CD4-positive, alpha-beta T cell (primary cell): ENCODE data around the gene NSDHL. TPM values are rescaled to one million over a fixed set of nuclear protein-coding genes. Genes with fewer than 3 reads are reported as not detected.

Experiments used
- ATAC-seq: fragments of 200-7000 bp; cut with Tn5 transposase; one replicate; pipeline ENCODE4 v1.10.0; 2022; ENCODE audit warnings: mild to moderate bottlenecking; ENCODE audit not compliant: poor library complexity
- CTCF ChIA-PET: fragments of 350-600 bp; sonication (Branson Sonifier 250); formaldehyde crosslinking; loops from one replicate; lab custom pipeline; 2021; ENCODE audit warnings: antibody characterized with exemption, inconsistent platforms; lab: Charles Lee
- POLR2A ChIA-PET: fragments of 350-600 bp; sonication (Branson Sonifier 250); formaldehyde crosslinking; loops from one replicate; lab custom pipeline; 2021; ENCODE audit warnings: antibody characterized with exemption, inconsistent platforms; lab: Charles Lee
- DNase-seq, 14 experiments: peaks; one replicate each; pipeline ENCODE4 v3.0.0-alpha.2; 2013 to 2020; ENCODE audit warnings: mixed read lengths in 2 of 14
- H3K27ac ChIP-seq, 2 donors: one replicate each; pipeline versions ENCODE4 v1.5.1 to v1.7.0; 2013; ENCODE audit warnings: low read length in 2 of 2, low read depth in 1 of 2, mild to moderate bottlenecking in 1 of 2
- H3K27me3 ChIP-seq, 2 experiments: 1 replicate in 1 of 2; 2 replicates in 1 of 2; pipeline versions ENCODE4 v1.6.1 to v1.7.0; 2013; ENCODE audit warnings: low read length in 2 of 2, control low read depth in 1 of 2, mild to moderate bottlenecking in 1 of 2, moderate library complexity in 1 of 2; ENCODE audit not compliant: insufficient read depth in 2 of 2, control insufficient read depth in 1 of 2
- H3K36me3 ChIP-seq: one replicate; pipeline ENCODE4 v1.6.1; 2013; ENCODE audit warnings: low read length, control low read depth; ENCODE audit not compliant: insufficient read depth
- H3K4me1 ChIP-seq: one replicate; pipeline ENCODE4 v1.6.1; 2013; ENCODE audit warnings: low read length, control low read depth; ENCODE audit not compliant: insufficient read depth
- H3K4me3 ChIP-seq: one replicate; pipeline ENCODE4 v1.5.1; 2013; ENCODE audit warnings: mild to moderate bottlenecking, low read length, moderate library complexity
- H3K9me3 ChIP-seq, 2 experiments: 1 replicate in 1 of 2; 2 replicates in 1 of 2; pipeline versions ENCODE4 v1.6.1 to v1.7.0; 2013; ENCODE audit warnings: low read length in 2 of 2, mild to moderate bottlenecking in 2 of 2, control low read depth in 1 of 2, moderate library complexity in 1 of 2; ENCODE audit not compliant: control insufficient read depth in 1 of 2, insufficient read depth in 1 of 2
- H3K27ac Mint-ChIP-seq: one replicate; pipeline ENCODE4 v1.8.0; 2020; ENCODE audit warnings: mixed read lengths
- H3K27me3 Mint-ChIP-seq: one replicate; pipeline ENCODE4 v1.8.0; 2021; ENCODE audit warnings: mixed read lengths
- H3K36me3 Mint-ChIP-seq: one replicate; pipeline ENCODE4 v1.8.0; 2021; ENCODE audit warnings: low read depth, mixed read lengths
- H3K4me1 Mint-ChIP-seq: one replicate; pipeline ENCODE4 v1.8.0; 2021; ENCODE audit warnings: low read depth, mixed read lengths
- H3K4me3 Mint-ChIP-seq: one replicate; pipeline ENCODE4 v1.8.0; 2020; ENCODE audit warnings: mild to moderate bottlenecking, mixed read lengths
- H3K9me3 Mint-ChIP-seq: one replicate; pipeline ENCODE4 v1.8.0; 2020; ENCODE audit warnings: mixed read lengths
- intact Hi-C, 2 experiments: fragments of 100-400 bp; cut with DNase I in 1 of 2; cut with micrococcal nuclease in 1 of 2; formaldehyde crosslinking; loops; one replicate each; pipeline versions ENCODE4 v1.15.1 to v1.9.0; 2023 to 2025; cut with DNase I, micrococcal nuclease
- total RNA-seq, 174 experiments: library from RNA in 2 of 174; stranded (reverse) in 2 of 174; gene quantifications; one replicate each; pipeline ENCODE4 v1.2.3 and lab custom pipeline; 2021 to 2026
- TF ChIP-seq, protein P1 (sequence below): fragments of 200-600 bp; IDR thresholded peaks from one replicate; pipeline ENCODE4 v1.8.0; 2022; ENCODE audit warnings: antibody characterized with exemption, mild to moderate bottlenecking

NSDHL gene
- total RNA-seq, 2 experiments from 2014 or later = 2.7 to 2.9 TPM

- no peak overlapping the region for H3K27ac ChIP-seq
- Mint-ChIP-seq H3K4me1 (no peaks in the 10 kb centered on the region), H3K27ac (no peak overlapping the region), H3K9me3 (no peaks in the 10 kb centered on the region), H3K36me3 (no peaks in the 10 kb centered on the region), H3K27me3 (peaks cover 24% of the 10 kb centered on the region), H3K4me3 (no peak overlapping the region)
- CTCF ChIA-PET = no interaction called here
- no peak for ATAC-seq
- no peak for DNase-seq
- H3K27me3 ChIP-seq = peaks cover 0 to 3% of the 10 kb centered on the region in 2 experiments
- intact Hi-C loops = no loop called here
- POLR2A ChIA-PET = no interaction called here
- no peaks in the 10 kb centered on the region for H3K4me1 ChIP-seq
- H3K9me3 ChIP-seq = no peaks in the 10 kb centered on the region
- TF ChIP-seq, protein P1, sequence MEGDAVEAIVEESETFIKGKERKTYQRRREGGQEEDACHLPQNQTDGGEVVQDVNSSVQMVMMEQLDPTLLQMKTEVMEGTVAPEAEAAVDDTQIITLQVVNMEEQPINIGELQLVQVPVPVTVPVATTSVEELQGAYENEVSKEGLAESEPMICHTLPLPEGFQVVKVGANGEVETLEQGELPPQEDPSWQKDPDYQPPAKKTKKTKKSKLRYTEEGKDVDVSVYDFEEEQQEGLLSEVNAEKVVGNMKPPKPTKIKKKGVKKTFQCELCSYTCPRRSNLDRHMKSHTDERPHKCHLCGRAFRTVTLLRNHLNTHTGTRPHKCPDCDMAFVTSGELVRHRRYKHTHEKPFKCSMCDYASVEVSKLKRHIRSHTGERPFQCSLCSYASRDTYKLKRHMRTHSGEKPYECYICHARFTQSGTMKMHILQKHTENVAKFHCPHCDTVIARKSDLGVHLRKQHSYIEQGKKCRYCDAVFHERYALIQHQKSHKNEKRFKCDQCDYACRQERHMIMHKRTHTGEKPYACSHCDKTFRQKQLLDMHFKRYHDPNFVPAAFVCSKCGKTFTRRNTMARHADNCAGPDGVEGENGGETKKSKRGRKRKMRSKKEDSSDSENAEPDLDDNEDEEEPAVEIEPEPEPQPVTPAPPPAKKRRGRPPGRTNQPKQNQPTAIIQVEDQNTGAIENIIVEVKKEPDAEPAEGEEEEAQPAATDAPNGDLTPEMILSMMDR = no peak
- no peaks in the 10 kb centered on the region for H3K36me3 ChIP-seq
- H3K4me3 ChIP-seq = no peak overlapping the region
Observed at GRCh38 chrX:152806035-152806434, 24.8 kb upstream of the NSDHL start.

DNA sequence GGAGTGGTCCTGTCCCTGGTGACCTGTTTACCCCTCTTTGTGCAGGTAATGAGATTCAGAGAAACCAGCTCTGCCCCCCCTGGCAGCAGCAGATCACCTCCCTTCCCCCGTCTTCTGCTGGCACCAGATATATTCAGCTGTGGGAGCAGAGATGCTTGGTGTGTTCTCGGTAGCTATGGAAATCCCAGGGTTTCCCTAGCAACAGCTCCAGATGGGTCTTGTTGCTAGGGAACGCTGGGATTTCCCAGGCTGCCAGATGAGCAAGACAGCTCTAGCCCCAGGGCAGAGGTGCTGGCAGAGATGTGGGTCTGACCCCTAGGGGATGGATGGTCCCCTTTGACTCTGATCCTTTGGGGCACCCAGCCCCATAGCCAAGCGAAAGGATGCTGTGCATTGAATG lies 20.5 kb upstream of the NSDHL start:
- Histone ChIP-seq H3K4me3 (no peak overlapping the region), H3K36me3 (no peaks in the 10 kb centered on the region), H3K27me3 (no peaks in the 10 kb centered on the region), H3K4me1 (no peaks in the 10 kb centered on the region), H3K27ac (no peak overlapping the region), H3K9me3 (no peaks in the 10 kb centered on the region)
- Mint-ChIP-seq H3K4me3 (no peak overlapping the region), H3K36me3 (no peaks in the 10 kb centered on the region), H3K4me1 (peaks cover 10% of the 10 kb centered on the region), H3K27me3 (peaks cover 5% of the 10 kb centered on the region), H3K9me3 (no peaks in the 10 kb centered on the region), H3K27ac (no peak overlapping the region)
- DNase-seq (no peak), ATAC-seq (no peak)
- TF ChIP-seq, protein P1 = no peak
- POLR2A ChIA-PET = no interaction called here
- intact Hi-C loops = no loop called here
- CTCF ChIA-PET = interaction anchor here (1.5 kb wide), 1 partner anchor 8 kb away, joined by 5 read pairs; no protein-coding TSS in a partner anchor

- no peak overlapping the region for H3K27ac ChIP-seq
- Mint-ChIP-seq H3K36me3 (no peaks in the 10 kb centered on the region), H3K9me3 (no peaks in the 10 kb centered on the region), H3K4me3 (no peak overlapping the region), H3K27me3 (peaks cover 4% of the 10 kb centered on the region), H3K4me1 (peaks cover 10% of the 10 kb centered on the region), H3K27ac (no peak overlapping the region)
- no peak for DNase-seq
- no peak overlapping the region for H3K4me3 ChIP-seq
- intact Hi-C loops = no loop called here
- ChIA-PET CTCF (interaction anchor here (1.0 kb wide), 1 partner anchor 20 kb away, joined by 3 read pairs; no protein-coding TSS in a partner anchor), POLR2A (interaction anchor here (1.2 kb wide), 1 partner anchor 17 kb away, joined by 3 read pairs; the partner anchor contains the start of genes CETN2 and NSDHL)
- TF ChIP-seq, protein P1 = no peak
- H3K4me1 ChIP-seq = no peaks in the 10 kb centered on the region
- no peak for ATAC-seq
- H3K27me3 ChIP-seq = peaks cover 0 to 2% of the 10 kb centered on the region in 2 experiments
- no peaks in the 10 kb centered on the region for H3K9me3 ChIP-seq
- no peaks in the 10 kb centered on the region for H3K36me3 ChIP-seq
Observed at GRCh38 chrX:152813206-152813605, 17.7 kb upstream of the NSDHL start.
